HCT116 (cell line): ENCODE results near the gene HNRNPAB.

Experiments
- POLR2A ChIP-seq: IDR thresholded peaks from 2 replicates; pipeline ENCODE4 v1.7.0; 2011; ENCODE audit warnings: borderline replicate concordance; ENCODE audit not compliant: insufficient read depth, insufficient read length; ENCODE audit errors: extremely low read depth
- TF ChIP-seq, protein P1 (sequence below), 3 experiments: fragments of 200-600 bp in 1 of 3; sonication (generic) in 1 of 3; IDR thresholded peaks in 2 of 3; conservative IDR thresholded peaks in 1 of 3; 2 replicates each; pipeline ENCODE4 v1.5.1; 2012 to 2017; ENCODE audit warnings: low read depth in 2 of 3, low read length in 2 of 3, antibody characterized with exemption in 1 of 3, borderline replicate concordance in 1 of 3, control low read depth in 1 of 3, mild to moderate bottlenecking in 1 of 3, mixed read lengths in 1 of 3, mixed run types in 1 of 3, moderate library complexity in 1 of 3; ENCODE audit not compliant: insufficient read depth in 1 of 3

DNA sequence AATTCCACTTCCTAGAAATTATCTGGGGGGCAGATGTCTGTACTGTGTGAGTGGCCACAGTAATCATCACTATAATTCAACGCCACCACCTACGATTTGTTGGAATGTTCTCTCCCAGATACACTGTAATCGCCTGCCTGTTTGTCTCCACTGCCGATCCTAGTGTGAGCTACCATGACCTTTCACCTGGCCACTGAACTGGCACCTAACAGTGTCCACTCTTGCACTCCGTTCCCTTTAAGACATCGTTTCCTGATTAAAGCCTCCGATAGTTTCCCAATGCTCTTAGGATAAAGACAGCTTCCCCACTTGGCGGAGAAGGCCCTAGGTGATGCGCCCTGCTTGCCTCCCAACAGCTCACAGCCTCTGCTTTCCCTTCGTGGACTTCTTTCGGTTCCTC is 24.3 kb downstream of the HNRNPAB start:
- TF ChIP-seq, protein P1, sequence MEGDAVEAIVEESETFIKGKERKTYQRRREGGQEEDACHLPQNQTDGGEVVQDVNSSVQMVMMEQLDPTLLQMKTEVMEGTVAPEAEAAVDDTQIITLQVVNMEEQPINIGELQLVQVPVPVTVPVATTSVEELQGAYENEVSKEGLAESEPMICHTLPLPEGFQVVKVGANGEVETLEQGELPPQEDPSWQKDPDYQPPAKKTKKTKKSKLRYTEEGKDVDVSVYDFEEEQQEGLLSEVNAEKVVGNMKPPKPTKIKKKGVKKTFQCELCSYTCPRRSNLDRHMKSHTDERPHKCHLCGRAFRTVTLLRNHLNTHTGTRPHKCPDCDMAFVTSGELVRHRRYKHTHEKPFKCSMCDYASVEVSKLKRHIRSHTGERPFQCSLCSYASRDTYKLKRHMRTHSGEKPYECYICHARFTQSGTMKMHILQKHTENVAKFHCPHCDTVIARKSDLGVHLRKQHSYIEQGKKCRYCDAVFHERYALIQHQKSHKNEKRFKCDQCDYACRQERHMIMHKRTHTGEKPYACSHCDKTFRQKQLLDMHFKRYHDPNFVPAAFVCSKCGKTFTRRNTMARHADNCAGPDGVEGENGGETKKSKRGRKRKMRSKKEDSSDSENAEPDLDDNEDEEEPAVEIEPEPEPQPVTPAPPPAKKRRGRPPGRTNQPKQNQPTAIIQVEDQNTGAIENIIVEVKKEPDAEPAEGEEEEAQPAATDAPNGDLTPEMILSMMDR (IDR thresholded peaks at IDR 0.05 in 2 of 3, conservative IDR thresholded peaks at IDR 0.05 in 1 of 3; ENCODE audit: borderline replicate concordance in 1 of 3, insufficient read depth in 1 of 3, low read depth in 2 of 3, low read length in 2 of 3) = no peak
- no peak for TF ChIP-seq POLR2A
